AG10803 (cell line): ENCODE results near the gene CHRNG.

Source experiments
- DNase-seq: peaks from one replicate; pipeline ENCODE4 v3.0.0; 2010; ENCODE audit warnings: low read depth
- H3K4me3 ChIP-seq: 2 replicates; pipeline ENCODE4 v1.5.1; 2011; ENCODE audit warnings: mild to moderate bottlenecking, low read length, control low read depth
- TF ChIP-seq, protein P1 (sequence below): conservative IDR thresholded peaks from 2 replicates; pipeline ENCODE4 v1.5.1; 2011; ENCODE audit warnings: mild to moderate bottlenecking, low read length, control low read depth, inconsistent platforms

Gene CHRNG

DNA sequence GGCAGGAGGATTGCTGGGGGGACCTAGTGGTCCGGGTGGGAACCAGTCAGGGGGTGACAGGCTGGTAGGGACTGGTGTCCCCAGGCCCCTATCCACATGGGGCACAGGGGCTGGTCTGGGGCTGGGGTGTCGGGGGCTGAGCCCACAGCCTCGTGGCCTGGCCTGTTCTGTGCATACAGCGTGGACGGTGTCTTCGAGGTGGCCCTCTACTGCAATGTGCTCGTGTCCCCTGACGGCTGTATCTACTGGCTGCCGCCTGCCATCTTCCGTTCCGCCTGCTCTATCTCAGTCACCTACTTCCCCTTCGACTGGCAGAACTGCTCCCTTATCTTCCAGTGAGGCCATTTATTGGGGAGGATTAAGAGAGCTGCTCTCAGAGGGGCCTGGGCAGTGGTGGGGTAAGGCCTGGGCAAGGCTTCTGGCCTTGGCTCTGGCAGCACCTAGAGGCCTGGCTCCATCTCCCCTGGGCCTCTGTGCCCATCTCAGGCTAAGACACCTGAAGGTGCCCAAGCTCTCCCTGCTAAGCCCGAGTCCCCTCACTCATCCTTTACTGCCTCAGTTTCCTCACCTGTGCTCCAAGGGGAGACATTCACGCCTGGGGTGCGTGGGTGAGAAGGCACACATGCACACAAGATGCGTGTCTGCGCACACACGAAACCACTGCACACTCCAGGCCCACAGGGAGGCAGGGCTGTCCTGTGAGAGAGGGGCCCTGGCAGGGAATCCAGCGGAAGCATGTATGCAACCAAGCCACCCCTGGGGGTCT, 1.9 kb downstream of the CHRNG start:
- TF ChIP-seq, protein P1, sequence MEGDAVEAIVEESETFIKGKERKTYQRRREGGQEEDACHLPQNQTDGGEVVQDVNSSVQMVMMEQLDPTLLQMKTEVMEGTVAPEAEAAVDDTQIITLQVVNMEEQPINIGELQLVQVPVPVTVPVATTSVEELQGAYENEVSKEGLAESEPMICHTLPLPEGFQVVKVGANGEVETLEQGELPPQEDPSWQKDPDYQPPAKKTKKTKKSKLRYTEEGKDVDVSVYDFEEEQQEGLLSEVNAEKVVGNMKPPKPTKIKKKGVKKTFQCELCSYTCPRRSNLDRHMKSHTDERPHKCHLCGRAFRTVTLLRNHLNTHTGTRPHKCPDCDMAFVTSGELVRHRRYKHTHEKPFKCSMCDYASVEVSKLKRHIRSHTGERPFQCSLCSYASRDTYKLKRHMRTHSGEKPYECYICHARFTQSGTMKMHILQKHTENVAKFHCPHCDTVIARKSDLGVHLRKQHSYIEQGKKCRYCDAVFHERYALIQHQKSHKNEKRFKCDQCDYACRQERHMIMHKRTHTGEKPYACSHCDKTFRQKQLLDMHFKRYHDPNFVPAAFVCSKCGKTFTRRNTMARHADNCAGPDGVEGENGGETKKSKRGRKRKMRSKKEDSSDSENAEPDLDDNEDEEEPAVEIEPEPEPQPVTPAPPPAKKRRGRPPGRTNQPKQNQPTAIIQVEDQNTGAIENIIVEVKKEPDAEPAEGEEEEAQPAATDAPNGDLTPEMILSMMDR, result no peak
- DNase-seq, result no peak
- no peak overlapping the region for H3K4me3 ChIP-seq

DNA sequence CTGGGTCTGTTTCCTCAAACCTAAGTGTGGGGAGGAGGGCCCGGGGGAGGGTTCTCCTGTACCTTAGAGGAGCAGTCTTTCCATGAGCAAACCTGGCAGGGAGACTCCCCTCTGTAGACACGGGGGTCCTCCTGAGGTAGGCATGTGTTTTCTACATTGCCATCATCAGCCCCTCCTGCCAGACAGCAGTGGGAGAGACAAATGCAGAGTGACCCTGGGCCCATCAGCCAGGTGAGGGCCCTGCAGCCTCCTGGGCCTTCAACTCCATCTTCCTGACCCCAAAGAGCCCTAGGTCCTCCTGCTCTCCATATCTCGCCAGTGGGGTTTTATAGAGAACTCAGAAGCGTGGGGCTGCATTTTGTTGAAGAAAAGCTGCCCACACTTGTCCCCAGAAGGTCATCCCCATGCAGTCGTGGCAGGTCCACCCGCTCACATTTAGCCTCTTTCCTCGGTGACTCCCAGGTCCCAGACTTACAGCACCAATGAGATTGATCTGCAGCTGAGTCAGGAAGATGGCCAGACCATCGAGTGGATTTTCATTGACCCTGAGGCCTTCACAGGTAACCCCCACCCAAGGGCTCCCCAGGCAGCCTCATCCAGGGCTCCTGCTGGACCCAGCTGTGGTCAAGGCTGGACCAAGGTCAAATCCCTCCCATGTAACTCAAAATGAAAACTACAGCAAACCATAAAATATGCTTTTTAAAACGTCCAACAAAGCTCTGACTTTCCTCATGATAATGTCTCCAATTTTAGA, 2.6 kb downstream of the CHRNG start:
- DNase-seq, result no peak
- H3K4me3 ChIP-seq, result no peak overlapping the region
- TF ChIP-seq, protein P1, result no peak

DNA sequence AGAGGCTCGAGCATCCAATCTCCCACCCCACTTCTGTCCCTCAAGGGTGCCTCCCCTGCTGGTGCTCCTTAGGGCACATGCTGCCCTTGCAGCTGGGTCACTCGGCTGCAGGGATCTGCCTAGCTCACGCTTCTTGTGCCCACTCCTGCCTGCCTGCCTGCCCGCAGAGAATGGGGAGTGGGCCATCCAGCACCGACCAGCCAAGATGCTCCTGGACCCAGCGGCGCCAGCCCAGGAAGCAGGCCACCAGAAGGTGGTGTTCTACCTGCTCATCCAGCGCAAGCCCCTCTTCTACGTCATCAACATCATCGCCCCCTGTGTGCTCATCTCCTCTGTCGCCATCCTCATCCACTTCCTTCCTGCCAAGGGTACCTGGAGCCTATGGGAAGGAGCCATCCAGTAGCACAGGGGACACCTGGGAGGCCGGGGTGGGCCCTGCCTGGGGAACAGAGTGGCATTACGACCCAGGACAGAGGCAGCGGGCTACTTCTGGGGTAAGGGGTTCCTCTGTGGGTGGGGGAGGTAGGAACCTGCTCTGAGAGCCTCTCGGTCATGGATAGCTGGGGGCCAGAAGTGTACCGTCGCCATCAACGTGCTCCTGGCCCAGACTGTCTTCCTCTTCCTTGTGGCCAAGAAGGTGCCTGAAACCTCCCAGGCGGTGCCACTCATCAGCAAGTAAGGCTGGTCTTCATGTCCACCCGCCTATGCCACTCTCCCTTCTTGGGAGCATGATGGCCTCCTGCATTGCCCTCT, 3.4 kb downstream of the CHRNG start:
- H3K4me3 ChIP-seq, result no peak overlapping the region
- no peak for DNase-seq
- TF ChIP-seq, protein P1, result no peak

DNA sequence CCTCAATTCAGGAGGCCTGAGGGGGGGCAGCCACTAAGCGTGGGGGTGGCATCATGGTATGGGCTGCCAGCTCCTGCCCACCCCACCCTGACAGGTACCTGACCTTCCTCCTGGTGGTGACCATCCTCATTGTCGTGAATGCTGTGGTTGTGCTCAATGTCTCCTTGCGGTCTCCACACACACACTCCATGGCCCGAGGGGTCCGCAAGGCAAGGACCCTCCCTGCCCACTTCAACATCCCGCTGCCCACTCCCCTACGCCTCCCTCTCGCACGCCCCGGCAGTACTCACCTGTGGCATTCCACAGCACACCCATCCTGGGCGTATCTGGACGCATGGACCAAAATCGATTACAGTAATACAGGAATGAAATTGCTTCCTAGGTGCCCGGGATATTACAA, 4.0 kb downstream of the CHRNG start:
- DNase-seq, result no peak
- no peak overlapping the region for H3K4me3 ChIP-seq
- TF ChIP-seq, protein P1, result no peak

DNA sequence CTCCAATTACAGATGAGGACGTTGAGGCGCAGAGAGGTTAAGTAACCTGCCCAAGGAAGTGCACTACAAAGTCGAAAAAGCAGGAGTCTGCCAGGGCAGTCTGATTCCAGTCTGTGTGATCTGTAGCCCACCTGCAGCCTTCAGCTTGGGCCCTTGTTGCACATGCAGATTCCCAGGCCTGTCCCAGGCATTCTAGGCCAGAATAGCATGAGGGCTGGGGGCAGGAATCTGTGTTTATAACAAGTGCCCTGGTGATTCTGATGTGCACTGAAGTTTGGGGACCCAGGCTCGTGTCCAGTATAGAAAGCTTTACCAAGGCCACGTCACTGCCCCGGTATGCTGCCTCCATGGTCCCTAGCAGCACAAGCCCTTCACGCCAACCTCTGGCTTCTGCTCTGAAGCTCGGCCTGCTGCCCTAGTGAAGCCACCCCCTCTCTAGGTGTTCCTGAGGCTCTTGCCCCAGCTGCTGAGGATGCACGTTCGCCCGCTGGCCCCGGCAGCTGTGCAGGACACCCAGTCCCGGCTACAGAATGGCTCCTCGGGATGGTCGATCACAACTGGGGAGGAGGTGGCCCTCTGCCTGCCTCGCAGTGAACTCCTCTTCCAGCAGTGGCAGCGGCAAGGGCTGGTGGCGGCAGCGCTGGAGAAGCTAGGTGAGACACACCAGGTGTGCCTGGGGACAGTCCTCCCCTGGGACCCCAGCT, 4.6 kb downstream of the CHRNG start:
- TF ChIP-seq, protein P1, result no peak
- H3K4me3 ChIP-seq, result no peak overlapping the region
- DNase-seq, result no peak

DNA sequence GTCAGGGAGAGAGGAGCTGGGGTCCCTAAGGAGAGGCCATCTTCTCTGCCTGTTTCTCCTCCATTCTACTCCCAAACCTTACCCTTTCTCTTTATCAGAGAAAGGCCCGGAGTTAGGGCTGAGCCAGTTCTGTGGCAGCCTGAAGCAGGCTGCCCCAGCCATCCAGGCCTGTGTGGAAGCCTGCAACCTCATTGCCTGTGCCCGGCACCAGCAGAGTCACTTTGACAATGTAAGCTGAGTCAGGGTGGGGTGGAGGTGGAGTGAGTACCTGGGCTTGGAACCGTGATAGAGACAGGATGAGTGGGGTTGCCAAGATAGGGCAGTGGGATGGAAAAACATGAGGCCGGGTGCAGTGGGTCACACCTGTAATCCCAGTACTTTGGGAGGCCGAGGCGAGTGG, 5.2 kb downstream of the CHRNG start:
- TF ChIP-seq, protein P1, result no peak
- H3K4me3 ChIP-seq, result no peak overlapping the region
- no peak for DNase-seq
